GM19240 (cell line): ENCODE results near the gene INPP4B.

ENCODE experiments used
- DNase-seq: peaks from one replicate; pipeline ENCODE4 v3.0.0; 2011; ENCODE audit warnings: low spot score; ENCODE audit not compliant: insufficient read length

INPP4B gene

GRCh38 chr4:142353149-142353738, 492.9 kb downstream of the INPP4B start:
- DNase-seq, result no peak

- no peak for DNase-seq
Measured at GRCh38 chr4:142352712-142353111, 493.4 kb downstream of the INPP4B start.

GRCh38 chr4:142351958-142352357, 494.1 kb downstream of the INPP4B start:
- no peak for DNase-seq

GRCh38 chr4:142350871-142351270, 495.2 kb downstream of the INPP4B start:
- no peak for DNase-seq

GRCh38 chr4:142348613-142349021, 497.5 kb downstream of the INPP4B start:
- DNase-seq, result no peak

GRCh38 chr4:142347241-142347640, 498.9 kb downstream of the INPP4B start:
- DNase-seq, result no peak

GRCh38 chr4:142345924-142346323, 500.2 kb downstream of the INPP4B start:
- DNase-seq, result no peak

- no peak for DNase-seq
Measured at GRCh38 chr4:142341268-142341667, 504.8 kb downstream of the INPP4B start.

GRCh38 chr4:142339053-142339452, 507.0 kb downstream of the INPP4B start:
- DNase-seq, result no peak

GRCh38 chr4:142336251-142336934, 509.7 kb downstream of the INPP4B start:
- DNase-seq, result no peak

GRCh38 chr4:142334931-142335330, 511.2 kb downstream of the INPP4B start:
- no peak for DNase-seq

- no peak for DNase-seq
Measured at GRCh38 chr4:142331646-142332045, 514.5 kb downstream of the INPP4B start.

GRCh38 chr4:142331132-142331531, 515.0 kb downstream of the INPP4B start:
- no peak for DNase-seq

GRCh38 chr4:142330311-142330710, 515.8 kb downstream of the INPP4B start:
- no peak for DNase-seq

GRCh38 chr4:142329313-142329712, 516.8 kb downstream of the INPP4B start:
- DNase-seq, result no peak

GRCh38 chr4:142326181-142326580, 519.9 kb downstream of the INPP4B start:
- DNase-seq, result no peak

- DNase-seq, result no peak
Measured at GRCh38 chr4:142324572-142324971, 521.5 kb downstream of the INPP4B start.

- no peak for DNase-seq
Measured at GRCh38 chr4:142322996-142323395, 523.1 kb downstream of the INPP4B start.

- DNase-seq, result no peak
Measured at GRCh38 chr4:142318280-142318679, 527.8 kb downstream of the INPP4B start.

- DNase-seq, result no peak
Measured at GRCh38 chr4:142316913-142317312, 529.2 kb downstream of the INPP4B start.

GRCh38 chr4:142316025-142316424, 530.1 kb downstream of the INPP4B start:
- no peak for DNase-seq

- no peak for DNase-seq
Measured at GRCh38 chr4:142314686-142315085, 531.4 kb downstream of the INPP4B start.

GRCh38 chr4:142314247-142314646, 531.9 kb downstream of the INPP4B start:
- DNase-seq, result no peak
